Pancreas (tissue), 10 donors: ENCODE data around the gene RXYLT1. TPM values are rescaled to one million over a fixed set of nuclear protein-coding genes. Genes with fewer than 3 reads are reported as not detected.

Source experiments
- ATAC-seq, 4 donors: fragments of 200-7000 bp; cut with Tn5 transposase; one replicate each; pipeline versions ENCODE4 v1.8.0 to v1.9.1; 2020; ENCODE audit warnings: mild to moderate bottlenecking in 4 of 4, moderate library complexity in 4 of 4
- DNase-seq, 6 donors: peaks; one replicate each; pipeline ENCODE4 v3.0.0-alpha.2; 2020
- FAIRE-seq: peaks from 2 replicates; lab custom pipeline; 2012; peaks lifted over from hg19 to GRCh38; lab: Jason Lieb, UNC
- H3K27ac ChIP-seq, 4 donors: fragments of 200-600 bp; sonication (generic); 1 replicate in 3 of 4; 2 replicates in 1 of 4; pipeline versions ENCODE4 v1.5.0 to v1.8.0; 2020
- H3K27me3 ChIP-seq, 4 donors: fragments of 200-600 bp; one replicate each; pipeline ENCODE4 v1.8.0; 2021
- H3K36me3 ChIP-seq, 3 donors: fragments of 200-600 bp; sonication (generic) in 1 of 3; one replicate each; pipeline versions ENCODE4 v1.5.0 to v1.8.0; 2020 to 2021
- H3K4me1 ChIP-seq, 3 donors: fragments of 200-600 bp; one replicate each; pipeline ENCODE4 v1.8.0; 2021
- H3K4me3 ChIP-seq, 4 donors: fragments of 200-600 bp; sonication (generic) in 2 of 4; one replicate each; pipeline versions ENCODE4 v1.5.0 to v1.8.0; 2020 to 2021
- H3K9me3 ChIP-seq, 4 donors: fragments of 200-600 bp; one replicate each; pipeline ENCODE4 v1.8.0; 2021
- WGBS, 2 donors: extraction: QIAGEN DNeasy Blood & Tissue Kit; methylation state at CpG; one replicate each; pipeline ENCODE4 v1.1.7; 2013; 5-methylcytosine and 5-hydroxymethylcytosine counted together
- intact Hi-C, 3 donors: fragments of 100-400 bp; cut with DNase I; formaldehyde crosslinking; loops; one replicate each; pipeline versions ENCODE4 v1.11.1 to v1.14.2; 2022
- polyA plus RNA-seq, 2 donors: library from polyadenylated mRNA; stranded (reverse); fragments of 200-250 nt; gene quantifications; one replicate each; pipeline ENCODE4 v1.2.3, GENCODE V29; 2013
- total RNA-seq, 6 donors: library from RNA; stranded (reverse); fragmentation: NEBNext Ultra II Directional in 4 of 6; extraction: Animal tissue kit (Norgen Biotek cat#: 25700) in 4 of 6; gene quantifications; one replicate each; pipeline versions ENCODE4 v1.2.1 to v1.2.4, GENCODE V29; 2021 to 2023
- TF ChIP-seq, protein P1 (sequence below), 4 donors: fragments of 200-600 bp; sonication (generic) in 3 of 4; IDR thresholded peaks; one replicate each; pipeline versions ENCODE4 v1.5.0 to v1.8.0; 2021; ENCODE audit warnings: antibody characterized with exemption in 4 of 4
- donor health status: healthy with polysubstance abuse.
- donor health status: DM: no; HTN: no; CAD: no; lungs with moderate emphysema.
- donor health status: DM: no; HTN: no; CAD: no.
- donor health status: control.
- donor health status: control.
- donor health status: Bipolar disorder and iron deficiency.
- donor health status: DM: yes; HTN: yes; CAD: no.
- donor health status: DM: no; HTN: no; CAD: no.
- donor health status: DM: no; HTN: no; CAD: no.
- donor health status: DM: yes; HTN: yes; CAD: no.

Gene RXYLT1
- total and polyA plus RNA-seq, 8 donors, result 8.1 to 13.3 (median 11.9) TPM

DNA sequence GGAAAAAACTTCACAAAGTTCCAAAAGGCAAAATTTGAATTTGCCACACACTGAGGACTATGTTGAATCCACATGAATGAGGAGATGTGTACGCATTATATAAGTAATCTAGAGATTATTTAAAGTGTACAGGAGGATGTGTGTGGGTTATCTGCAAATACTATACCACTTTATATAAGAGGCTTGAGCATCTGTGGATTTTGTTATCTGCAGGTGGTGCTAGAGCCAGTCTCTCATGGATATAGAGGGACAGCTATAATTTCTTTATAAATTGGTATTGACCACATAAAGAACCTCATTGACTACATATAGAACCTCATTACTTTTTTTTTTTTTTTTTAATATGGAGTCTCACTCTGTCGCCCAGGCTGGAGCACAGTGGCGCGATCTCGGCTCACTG, 32.2 kb upstream of the RXYLT1 start:
- FAIRE-seq (no peak), DNase-seq (no peak), ATAC-seq (no peak)
- H3K9me3 ChIP-seq, result no peaks in the 10 kb centered on the region
- H3K4me1 ChIP-seq, result no peaks in the 10 kb centered on the region
- no peaks in the 10 kb centered on the region for H3K27me3 ChIP-seq
- WGBS, 2 donors, result 86 to 92% methylated on average over 5 of the region's 5 CpGs
- intact Hi-C loops, result no loop called here
- H3K36me3 ChIP-seq, result no peaks in the 10 kb centered on the region
- no peak overlapping the region for H3K27ac ChIP-seq
- TF ChIP-seq, protein P1, sequence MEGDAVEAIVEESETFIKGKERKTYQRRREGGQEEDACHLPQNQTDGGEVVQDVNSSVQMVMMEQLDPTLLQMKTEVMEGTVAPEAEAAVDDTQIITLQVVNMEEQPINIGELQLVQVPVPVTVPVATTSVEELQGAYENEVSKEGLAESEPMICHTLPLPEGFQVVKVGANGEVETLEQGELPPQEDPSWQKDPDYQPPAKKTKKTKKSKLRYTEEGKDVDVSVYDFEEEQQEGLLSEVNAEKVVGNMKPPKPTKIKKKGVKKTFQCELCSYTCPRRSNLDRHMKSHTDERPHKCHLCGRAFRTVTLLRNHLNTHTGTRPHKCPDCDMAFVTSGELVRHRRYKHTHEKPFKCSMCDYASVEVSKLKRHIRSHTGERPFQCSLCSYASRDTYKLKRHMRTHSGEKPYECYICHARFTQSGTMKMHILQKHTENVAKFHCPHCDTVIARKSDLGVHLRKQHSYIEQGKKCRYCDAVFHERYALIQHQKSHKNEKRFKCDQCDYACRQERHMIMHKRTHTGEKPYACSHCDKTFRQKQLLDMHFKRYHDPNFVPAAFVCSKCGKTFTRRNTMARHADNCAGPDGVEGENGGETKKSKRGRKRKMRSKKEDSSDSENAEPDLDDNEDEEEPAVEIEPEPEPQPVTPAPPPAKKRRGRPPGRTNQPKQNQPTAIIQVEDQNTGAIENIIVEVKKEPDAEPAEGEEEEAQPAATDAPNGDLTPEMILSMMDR (IDR thresholded peaks at IDR 0.05), result no peak
- no peak overlapping the region for H3K4me3 ChIP-seq

DNA sequence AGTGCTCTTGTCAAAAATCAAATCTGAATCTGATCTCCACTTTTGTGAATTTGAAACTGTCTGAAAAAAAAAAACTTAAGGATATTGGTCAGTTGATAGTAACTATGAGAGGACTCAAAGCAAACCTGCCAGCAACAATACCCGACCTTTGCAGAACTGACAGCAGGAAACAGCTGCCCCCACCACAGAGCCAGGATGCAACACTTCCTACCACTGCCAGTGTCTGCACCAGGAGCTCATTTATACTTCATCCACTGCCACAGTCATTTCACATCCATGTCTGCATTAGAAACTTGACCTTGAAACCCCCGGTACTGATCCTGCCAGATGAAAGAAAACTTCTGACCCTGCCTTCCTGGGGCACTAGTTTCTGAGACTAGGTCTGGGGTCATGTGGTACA, 27.4 kb upstream of the RXYLT1 start:
- DNase-seq (no peak), ATAC-seq (no peak), FAIRE-seq (no peak)
- intact Hi-C loops, result no loop called here
- H3K4me1 ChIP-seq, result no peaks in the 10 kb centered on the region
- no peaks in the 10 kb centered on the region for H3K27me3 ChIP-seq
- no peak overlapping the region for H3K4me3 ChIP-seq
- no peaks in the 10 kb centered on the region for H3K36me3 ChIP-seq
- H3K27ac ChIP-seq, result no peak overlapping the region
- WGBS, 2 donors, result 32 to 42% methylated on average over 2 of the region's 2 CpGs
- TF ChIP-seq, protein P1 (IDR thresholded peaks at IDR 0.05), result no peak
- no peaks in the 10 kb centered on the region for H3K9me3 ChIP-seq

DNA sequence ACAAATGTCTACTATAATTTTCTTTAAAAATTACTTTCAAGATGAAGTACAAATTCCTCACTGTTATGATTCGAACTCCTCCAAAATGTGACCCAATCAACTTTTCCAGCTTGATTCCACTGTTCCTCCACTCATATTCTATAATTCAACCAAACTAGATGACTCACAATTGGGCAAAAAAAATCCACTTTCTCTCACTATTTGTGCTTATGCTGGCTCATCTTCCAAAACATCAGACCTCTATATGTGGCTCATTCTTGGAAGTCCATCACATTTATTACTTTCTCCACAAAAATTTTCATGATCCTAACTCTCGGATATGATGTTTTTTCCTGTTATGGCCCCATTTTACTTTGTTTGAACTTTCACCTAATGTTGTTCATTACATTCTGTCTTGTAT, 26.9 kb upstream of the RXYLT1 start:
- intact Hi-C loops, result no loop called here
- no peak overlapping the region for H3K27ac ChIP-seq
- no peaks in the 10 kb centered on the region for H3K4me1 ChIP-seq
- H3K27me3 ChIP-seq, result no peaks in the 10 kb centered on the region
- no peaks in the 10 kb centered on the region for H3K36me3 ChIP-seq
- no peak for ATAC-seq
- FAIRE-seq, result no peak
- no peaks in the 10 kb centered on the region for H3K9me3 ChIP-seq
- WGBS, 2 donors, result 80 to 91% methylated on average over 2 of the region's 2 CpGs
- no peak overlapping the region for H3K4me3 ChIP-seq
- DNase-seq, result no peak
- TF ChIP-seq, protein P1 (IDR thresholded peaks at IDR 0.05), result no peak

DNA sequence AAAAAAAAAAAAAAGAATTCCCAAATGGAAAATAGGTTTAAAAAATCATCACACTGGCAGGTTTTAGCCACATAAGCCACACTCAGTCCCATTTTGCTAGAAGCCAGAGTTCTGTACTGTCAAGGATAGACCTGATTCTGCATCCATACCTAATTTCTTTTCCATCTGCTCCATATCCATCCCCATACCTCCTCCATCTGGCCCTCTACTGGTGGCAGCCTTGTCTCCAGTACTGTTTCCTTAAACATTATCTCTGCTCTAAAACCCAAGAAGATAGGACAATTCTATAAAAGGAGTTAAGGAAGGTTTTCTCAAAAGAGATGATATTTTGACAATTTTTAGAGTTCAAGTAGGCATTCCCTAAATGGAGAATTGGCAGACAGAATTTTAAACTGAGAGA, 26.0 kb upstream of the RXYLT1 start:
- H3K27ac ChIP-seq, result no peak overlapping the region
- no peak for FAIRE-seq
- no peak for ATAC-seq

DNA sequence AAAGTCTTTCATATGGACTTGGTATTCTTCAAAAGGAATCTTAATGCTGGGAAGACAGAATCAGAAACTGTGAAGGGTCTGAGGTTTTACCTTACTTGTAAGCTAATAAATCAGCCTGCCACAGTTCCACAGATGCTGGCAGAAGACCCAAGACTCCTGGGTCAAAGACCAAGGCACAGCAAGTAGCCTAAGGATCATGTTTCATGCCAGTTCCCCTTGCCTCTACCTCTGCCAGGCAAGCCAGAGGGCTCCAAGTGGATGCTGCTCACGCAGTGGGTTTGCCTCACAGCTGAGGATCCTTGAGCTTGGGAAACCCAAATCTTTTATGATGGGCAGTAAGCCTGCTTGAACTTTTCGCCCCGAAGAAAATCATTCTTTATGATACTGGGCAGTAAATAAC, 15.2 kb upstream of the RXYLT1 start:
- Histone ChIP-seq H3K36me3 (no peaks in the 10 kb centered on the region), H3K9me3 (no peaks in the 10 kb centered on the region), H3K4me1 (no peaks in the 10 kb centered on the region), H3K4me3 (no peak overlapping the region), H3K27me3 (no peaks in the 10 kb centered on the region), H3K27ac (no peak overlapping the region)
- no peak for FAIRE-seq
- ATAC-seq, result no peak
- 61 to 73% methylated on average over 3 of the region's 3 CpGs for WGBS, 2 donors
- TF ChIP-seq, protein P1 (IDR thresholded peaks at IDR 0.05), result no peak
- intact Hi-C loops, result no loop called here
- no peak for DNase-seq

More for the DNA sequence above, 26.0 kb upstream of the RXYLT1 start:
- intact Hi-C loops, result no loop called here
- no peaks in the 10 kb centered on the region for H3K9me3 ChIP-seq
- TF ChIP-seq, protein P1 (IDR thresholded peaks at IDR 0.05), result no peak
- H3K36me3 ChIP-seq, result no peaks in the 10 kb centered on the region
- no peaks in the 10 kb centered on the region for H3K27me3 ChIP-seq
- H3K4me3 ChIP-seq, result no peak overlapping the region
- DNase-seq, result no peak
- no peaks in the 10 kb centered on the region for H3K4me1 ChIP-seq
